Ectodermal cell (in vitro differentiated cells): Measurements from ENCODE around the gene MT1X. TPM values are rescaled to one million over a fixed set of nuclear protein-coding genes. Genes with fewer than 3 reads are reported as not detected.
A peak's percentile ranks its signal among the peaks of the same experiment; 100 is the strongest.

Experiments used
- H3K27ac ChIP-seq: 2 replicates; pipeline ENCODE4 v1.7.0; 2013; ENCODE audit warnings: mild to moderate bottlenecking, low read depth, low read length; ENCODE audit not compliant: insufficient read depth, poor library complexity, severe bottlenecking
- H3K27me3 ChIP-seq: 2 replicates; pipeline ENCODE4 v1.7.0; 2013; ENCODE audit warnings: mild to moderate bottlenecking, low read length; ENCODE audit not compliant: insufficient read depth, control insufficient read depth, poor library complexity, severe bottlenecking
- H3K36me3 ChIP-seq: one replicate; pipeline ENCODE4 v1.7.0; 2013; ENCODE audit warnings: low read length; ENCODE audit not compliant: control insufficient read depth, insufficient read depth
- H3K4me1 ChIP-seq: one replicate; pipeline ENCODE4 v1.7.0; 2013; ENCODE audit warnings: low read length; ENCODE audit not compliant: control insufficient read depth, insufficient read depth
- H3K4me3 ChIP-seq: 2 replicates; pipeline ENCODE4 v1.7.0; 2013; ENCODE audit warnings: low read depth, low read length, control low read depth; ENCODE audit not compliant: insufficient read depth
- H3K9me3 ChIP-seq: 2 replicates; pipeline ENCODE4 v1.7.0; 2013; ENCODE audit warnings: mild to moderate bottlenecking, low read length, moderate library complexity; ENCODE audit not compliant: control insufficient read depth
- WGBS, 2 experiments: methylation state at CpG; one replicate each; pipeline ENCODE4 v1.1.7; 2013; ENCODE audit warnings: missing lambda C conversion rate in 2 of 2; 5-methylcytosine and 5-hydroxymethylcytosine counted together
- polyA plus RNA-seq, 4 experiments: library from polyadenylated mRNA; stranded (reverse); fragments of 50-300 nt; gene quantifications; one replicate each; pipeline ENCODE4 v1.2.3, GENCODE V29; 2013

Gene MT1X
- 13.8 TPM for polyA plus RNA-seq (2013, experiment 1 of 4)
- polyA plus RNA-seq (2013, experiment 2 of 4), result 20.6 TPM
- polyA plus RNA-seq (2013, experiment 3 of 4), result 26.8 TPM
- polyA plus RNA-seq (2013, experiment 4 of 4), result 23.8 TPM

- H3K4me3 ChIP-seq, result peak within 1 kb of the TSS; percentile 51
- 1% methylated on average over 49 of the region's 49 CpGs for WGBS, 2 experiments
- peaks cover 50% of the 10 kb centered on the region for H3K27me3 ChIP-seq
- H3K9me3 ChIP-seq, result no peaks in the 10 kb centered on the region
- no peak within 1 kb of the TSS for H3K27ac ChIP-seq
- H3K4me1 ChIP-seq, result peaks cover 6% of the 10 kb centered on the region
- H3K36me3 ChIP-seq, result no peaks in the 10 kb centered on the region
Measured at GRCh38 chr16:56681939-56682702, at the start of gene MT1X. Gene MT1X, plus strand, starts transcription at chr16:56682470. Its CDS starts 71 bp downstream, at chr16:56682541.

- WGBS, 2 experiments, result 4 to 6% methylated on average over 6 of the region's 6 CpGs
- Histone ChIP-seq H3K27ac (no peak overlapping the region), H3K27me3 (peaks cover 99% of the 10 kb centered on the region), H3K4me1 (no peaks in the 10 kb centered on the region), H3K36me3 (no peaks in the 10 kb centered on the region), H3K4me3 (no peak overlapping the region), H3K9me3 (no peaks in the 10 kb centered on the region)
Measured at GRCh38 chr16:56632848-56633365, 49.4 kb upstream of the MT1X start.

- WGBS, 2 experiments, result 37 to 43% methylated on average over 7 of the region's 7 CpGs
- Histone ChIP-seq H3K9me3 (no peaks in the 10 kb centered on the region), H3K27me3 (peaks cover 100% of the 10 kb centered on the region), H3K27ac (no peak overlapping the region), H3K4me1 (no peaks in the 10 kb centered on the region), H3K4me3 (no peak overlapping the region), H3K36me3 (no peaks in the 10 kb centered on the region)
Measured at GRCh38 chr16:56633535-56633934, 48.7 kb upstream of the MT1X start.

- Histone ChIP-seq H3K9me3 (no peaks in the 10 kb centered on the region), H3K36me3 (no peaks in the 10 kb centered on the region), H3K4me3 (no peak overlapping the region), H3K27me3 (peaks cover 100% of the 10 kb centered on the region), H3K4me1 (no peaks in the 10 kb centered on the region), H3K27ac (no peak overlapping the region)
- 3% methylated on average over 47 of the region's 47 CpGs for WGBS, 2 experiments
Measured at GRCh38 chr16:56634715-56635440, 47.4 kb upstream of the MT1X start.

- Histone ChIP-seq H3K4me3 (no peak overlapping the region), H3K9me3 (no peaks in the 10 kb centered on the region), H3K4me1 (no peaks in the 10 kb centered on the region), H3K27me3 (peaks cover 100% of the 10 kb centered on the region), H3K27ac (no peak overlapping the region), H3K36me3 (no peaks in the 10 kb centered on the region)
- WGBS, 2 experiments, result 2 to 3% methylated on average over 40 of the region's 40 CpGs
Measured at GRCh38 chr16:56635441-56635967, 46.8 kb upstream of the MT1X start.

- 18% methylated on average over 9 of the region's 9 CpGs for WGBS, 2 experiments
- Histone ChIP-seq H3K9me3 (no peaks in the 10 kb centered on the region), H3K4me1 (no peaks in the 10 kb centered on the region), H3K36me3 (no peaks in the 10 kb centered on the region), H3K27ac (no peak overlapping the region), H3K4me3 (no peak overlapping the region), H3K27me3 (peaks cover 100% of the 10 kb centered on the region)
Measured at GRCh38 chr16:56636616-56637413, 45.5 kb upstream of the MT1X start.

- H3K27me3 ChIP-seq, result peaks cover 100% of the 10 kb centered on the region
- H3K9me3 ChIP-seq, result no peaks in the 10 kb centered on the region
- no peaks in the 10 kb centered on the region for H3K4me1 ChIP-seq
- H3K27ac ChIP-seq, result no peak within 1 kb of the TSS
- no peaks in the 10 kb centered on the region for H3K36me3 ChIP-seq
- WGBS, 2 experiments, result 2 to 3% methylated on average over 68 of the region's 68 CpGs
- peak within 1 kb of the TSS; percentile 23 for H3K4me3 ChIP-seq
Measured at GRCh38 chr16:56637814-56638750, 44.2 kb upstream of the MT1X start, which contains the start of gene MT1A. Gene MT1A, plus strand, starts transcription at chr16:56638666. Its CDS starts 73 bp downstream, at chr16:56638739.

GRCh38 chr16:56639045-56639444 lies 43.2 kb upstream of the MT1X start:
- no peaks in the 10 kb centered on the region for H3K36me3 ChIP-seq
- H3K4me3 ChIP-seq, result no peak overlapping the region
- no peaks in the 10 kb centered on the region for H3K9me3 ChIP-seq
- H3K27me3 ChIP-seq, result peaks cover 100% of the 10 kb centered on the region
- 59 to 67% methylated on average over 1 of the region's 1 CpG for WGBS, 2 experiments
- peaks cover 7% of the 10 kb centered on the region for H3K4me1 ChIP-seq
- H3K27ac ChIP-seq, result no peak overlapping the region

GRCh38 chr16:56640076-56640475 lies 42.2 kb upstream of the MT1X start:
- H3K4me1 ChIP-seq, result peaks cover 7% of the 10 kb centered on the region
- H3K9me3 ChIP-seq, result no peaks in the 10 kb centered on the region
- H3K36me3 ChIP-seq, result no peaks in the 10 kb centered on the region
- H3K27me3 ChIP-seq, result peaks cover 100% of the 10 kb centered on the region
- WGBS, 2 experiments, result 80 to 100% methylated on average over 1 of the region's 1 CpG
- no peak overlapping the region for H3K27ac ChIP-seq
- H3K4me3 ChIP-seq, result no peak overlapping the region
